T-helper 9 cell (primary cell): ENCODE data around the gene NEUROD1.

Experiments
- DNase-seq: peaks from one replicate; pipeline ENCODE4 v3.0.0-alpha.2; 2020

NEUROD1 gene

GRCh38 chr2:181679544-181679979, 755 bp downstream of the NEUROD1 start:
- no peak for DNase-seq

DNA sequence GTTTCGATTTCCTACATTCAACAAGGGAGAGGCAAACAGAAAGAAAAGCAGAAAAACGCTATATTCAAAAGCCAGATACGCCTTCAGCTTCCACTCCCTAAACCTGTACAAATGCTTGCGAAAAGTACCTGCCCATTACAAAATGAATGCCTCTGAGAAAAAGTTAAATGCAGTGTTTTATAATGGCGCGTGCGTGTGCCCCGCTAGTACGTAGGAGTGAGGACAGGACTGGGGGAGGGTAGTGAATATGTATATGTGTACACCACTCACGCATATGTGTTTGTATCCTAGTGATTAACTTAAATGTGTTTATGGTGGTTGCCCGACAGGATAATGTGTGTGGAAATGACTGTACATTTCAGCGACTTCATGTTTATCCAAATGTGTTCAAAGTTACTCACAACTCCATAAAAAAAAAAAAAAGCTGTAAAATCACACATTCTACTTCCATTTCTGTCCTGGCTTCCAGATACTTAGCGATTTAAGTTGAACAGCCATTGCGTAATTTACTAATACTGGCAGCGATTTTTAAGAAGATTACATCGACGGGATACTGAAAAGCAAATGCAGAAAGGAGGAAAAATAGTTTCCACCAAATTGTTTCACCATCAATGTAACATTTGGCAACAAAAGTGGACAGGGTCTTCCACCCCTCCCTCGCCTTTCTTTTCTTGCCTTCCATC, 1.3 kb downstream of the NEUROD1 start:
- no peak for DNase-seq

DNA sequence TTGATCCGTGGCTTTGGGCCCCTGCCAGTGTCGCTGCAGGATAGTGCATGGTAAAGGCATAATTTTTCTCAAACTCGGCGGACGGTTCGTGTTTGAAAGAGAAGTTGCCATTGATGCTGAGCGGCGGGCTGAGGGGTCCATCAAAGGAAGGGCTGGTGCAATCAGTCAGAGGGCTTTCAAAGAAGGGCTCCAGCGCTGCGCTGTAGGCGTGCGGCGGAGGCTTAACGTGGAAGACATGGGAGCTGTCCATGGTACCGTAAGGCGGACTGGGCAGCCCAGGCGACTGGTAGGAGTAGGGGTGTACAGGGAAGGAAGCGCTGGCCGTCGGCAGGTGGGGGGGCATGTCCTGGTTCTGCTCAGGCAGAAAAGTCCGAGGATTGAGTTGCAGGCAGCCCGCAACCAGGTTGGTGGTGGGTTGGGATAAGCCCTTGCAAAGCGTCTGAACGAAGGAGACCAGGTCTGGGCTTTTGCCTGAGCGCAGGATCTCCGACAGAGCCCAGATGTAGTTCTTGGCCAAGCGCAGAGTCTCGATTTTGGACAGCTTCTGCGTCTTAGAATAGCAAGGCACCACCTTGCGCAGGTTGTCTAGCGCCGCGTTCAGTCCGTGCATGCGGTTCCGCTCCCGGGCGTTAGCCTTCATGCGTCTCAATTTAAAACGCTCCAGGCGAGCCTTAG, 2.3 kb downstream of the NEUROD1 start:
- peak; percentile 32 for DNase-seq

GRCh38 chr2:181675254-181675653, 5.1 kb downstream of the NEUROD1 start:
- DNase-seq: no peak

- no peak for DNase-seq
These were observed 5.9 kb downstream of the NEUROD1 start for GRCh38 chr2:181674461-181674860.

DNA sequence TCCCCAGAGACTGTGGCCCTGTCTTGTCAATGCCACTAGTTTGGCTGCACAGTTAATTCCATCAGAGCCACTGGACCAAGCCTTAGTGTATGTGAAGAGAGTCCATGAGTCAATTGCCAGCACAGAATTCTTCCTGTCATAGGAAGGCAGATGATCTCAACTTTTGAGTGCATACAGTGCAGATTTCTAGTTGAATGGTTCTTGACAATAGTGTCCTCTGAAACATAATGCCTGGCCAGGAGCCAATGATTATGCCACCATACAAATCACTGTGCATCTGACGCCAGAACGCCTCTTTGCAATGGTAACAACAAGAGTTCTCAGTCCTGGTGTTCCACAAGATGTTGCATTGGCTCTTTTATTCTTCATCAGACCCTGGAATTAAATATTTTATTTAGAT, 7.1 kb downstream of the NEUROD1 start:
- no peak for DNase-seq

DNA sequence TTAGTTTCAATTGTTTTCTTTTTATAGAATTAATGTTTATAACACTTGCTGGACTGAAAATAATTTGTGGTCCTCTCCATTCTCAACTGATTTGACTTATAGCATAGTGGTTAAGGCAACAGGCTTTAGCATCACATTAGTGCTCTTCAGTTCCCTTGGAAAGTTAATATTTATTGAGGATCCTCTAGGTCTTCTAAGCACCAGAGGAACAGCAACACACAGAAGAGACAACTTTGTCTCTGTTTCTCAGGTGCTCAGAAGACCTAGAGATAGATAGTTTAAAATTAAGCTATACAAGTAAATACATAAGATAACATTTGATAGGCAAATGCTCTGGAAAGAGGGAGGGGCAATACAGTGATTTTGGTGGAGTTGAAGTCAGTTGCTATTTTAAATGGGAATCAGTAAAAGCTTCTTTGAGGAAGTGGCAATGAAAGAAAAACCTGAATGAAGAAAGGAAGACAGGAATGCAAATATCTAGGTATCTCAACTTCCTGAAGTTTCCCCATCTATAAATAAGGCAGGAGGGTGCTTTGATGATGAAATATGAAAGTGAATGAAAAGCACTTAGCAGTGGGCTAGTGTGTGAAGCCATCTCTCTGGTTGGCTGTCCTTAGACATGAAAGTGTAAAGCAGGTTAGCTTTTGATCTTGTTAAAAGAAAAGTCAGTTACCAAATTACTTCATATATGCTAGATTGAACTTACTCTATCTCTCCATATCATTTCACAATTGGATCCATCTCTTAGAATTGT, 7.9 kb downstream of the NEUROD1 start:
- no peak for DNase-seq

GRCh38 chr2:181670632-181671031, 9.7 kb downstream of the NEUROD1 start:
- no peak for DNase-seq

DNA sequence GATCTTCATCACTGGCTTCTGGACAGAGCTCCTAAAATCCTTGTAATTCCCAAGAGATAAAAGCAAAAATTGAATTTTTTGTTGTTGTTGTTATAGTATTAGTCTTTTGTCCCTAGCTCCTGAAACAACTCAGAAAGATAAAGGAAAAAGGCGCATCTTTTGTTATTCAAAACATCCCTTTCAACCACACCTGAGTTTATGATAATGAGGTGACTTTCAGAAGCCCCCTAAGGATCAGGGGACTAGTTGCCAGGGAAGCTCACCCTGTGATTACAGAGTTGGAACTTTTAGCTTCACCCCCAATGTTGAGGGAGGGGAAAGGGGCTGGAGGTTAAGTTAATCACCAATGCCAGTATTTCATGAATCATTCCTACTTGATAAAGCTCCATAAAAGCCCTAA, 13.1 kb downstream of the NEUROD1 start:
- no peak for DNase-seq

DNA sequence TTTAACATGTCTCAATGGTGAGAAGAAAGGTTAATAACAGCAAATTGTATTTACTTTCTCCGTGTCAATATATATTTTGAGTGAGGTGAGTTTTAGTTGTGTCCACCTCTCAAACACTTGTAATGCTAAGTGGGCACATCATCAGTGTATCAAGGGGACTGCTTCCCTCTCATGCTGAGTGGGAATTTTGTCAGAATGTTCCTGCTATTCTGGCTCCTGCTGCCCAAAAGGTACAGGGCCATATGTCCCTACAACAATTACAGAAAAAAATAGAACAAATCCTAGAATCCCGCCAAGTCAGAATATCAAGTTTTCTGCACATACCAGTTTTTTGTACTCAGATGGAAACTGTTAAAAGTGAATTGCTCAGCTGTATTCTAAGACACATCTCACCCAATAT, 18.0 kb downstream of the NEUROD1 start:
- no peak for DNase-seq

DNA sequence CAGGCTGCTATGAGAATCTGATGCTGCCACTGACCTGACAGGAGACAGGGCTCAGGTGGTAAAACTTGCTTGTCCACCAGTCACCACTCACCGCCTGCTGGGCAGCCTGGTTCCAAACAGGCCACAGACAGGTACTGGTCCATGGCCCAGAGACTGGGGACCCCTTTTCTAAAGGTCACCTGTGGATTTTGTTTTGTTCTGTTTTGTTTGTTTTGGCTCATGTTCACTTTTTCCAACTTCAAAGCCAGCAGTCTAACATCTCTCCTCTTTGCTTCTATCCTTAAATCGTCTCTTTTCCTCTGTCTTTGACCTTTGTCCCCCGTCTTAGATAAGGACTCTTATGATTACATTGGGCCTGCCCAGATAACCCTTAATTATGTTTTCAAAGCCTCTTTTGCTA, 20.1 kb downstream of the NEUROD1 start:
- DNase-seq: no peak

DNA sequence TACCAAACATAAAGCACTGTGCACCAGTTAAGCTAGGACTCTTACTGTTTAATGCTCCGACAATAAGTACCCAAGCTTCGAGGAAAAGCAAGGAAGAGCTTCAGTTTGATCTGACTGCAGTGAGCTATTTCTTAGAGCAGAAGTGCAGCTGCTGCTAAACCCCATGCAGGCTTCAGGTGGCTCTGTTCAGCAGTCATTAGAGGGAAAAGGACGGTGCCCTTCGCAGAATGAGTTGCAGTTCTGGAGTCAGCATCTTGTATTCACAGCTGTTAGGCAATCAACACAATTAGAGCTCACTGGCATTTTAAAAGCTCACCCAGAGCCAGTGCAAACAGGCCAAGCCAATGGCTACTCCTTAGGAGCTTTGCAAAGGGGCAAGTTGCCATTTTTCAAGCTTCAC, 21.9 kb downstream of the NEUROD1 start:
- DNase-seq: no peak

DNA sequence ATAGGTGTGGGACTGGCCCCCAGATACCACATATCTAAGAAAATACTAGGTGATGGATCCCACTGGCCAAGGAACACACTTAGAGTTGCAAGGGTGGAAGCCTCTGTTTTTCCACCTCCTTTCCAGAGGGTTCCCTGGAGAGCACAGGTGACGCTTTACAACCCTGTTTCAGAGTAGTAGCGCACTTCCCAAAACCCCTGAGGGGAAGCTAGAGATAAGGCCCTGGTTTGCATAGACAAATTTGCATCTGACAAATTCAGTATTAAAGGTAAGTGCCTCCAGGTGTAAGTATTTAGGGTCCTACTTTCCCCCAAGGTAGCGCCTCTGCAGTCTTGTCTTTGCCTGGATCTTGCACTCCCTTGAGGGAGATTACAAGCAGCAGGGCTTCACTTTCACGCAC, 22.9 kb downstream of the NEUROD1 start:
- DNase-seq: no peak

- DNase-seq: no peak
These were observed 23.6 kb downstream of the NEUROD1 start, which contains the start of gene CERKL for GRCh38 chr2:181656450-181657291. CERKL (minus strand) TSS chr2:181657105; CDS start chr2:181657006, 99 bp downstream.

DNA sequence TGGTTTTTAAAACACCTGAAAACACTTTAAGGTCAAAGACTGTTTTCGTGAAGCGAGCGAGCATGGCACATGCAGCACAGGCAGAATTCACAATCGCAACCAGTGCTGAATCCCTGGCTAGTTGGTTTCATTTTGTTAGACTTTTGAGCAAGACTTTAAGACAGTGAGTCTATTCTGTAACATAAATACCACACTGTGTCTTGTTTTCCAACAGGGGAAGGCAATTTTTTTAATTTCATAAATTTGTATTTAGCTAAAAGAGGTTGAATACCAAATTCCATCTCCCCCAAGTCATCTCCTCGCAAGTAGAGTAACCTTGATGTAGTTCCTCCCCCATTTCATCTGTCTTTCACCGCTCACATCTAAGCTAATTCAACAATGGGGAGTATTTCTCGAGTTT, 24.8 kb downstream of the NEUROD1 start:
- DNase-seq: no peak

- no peak for DNase-seq
These were observed 30.8 kb downstream of the NEUROD1 start for GRCh38 chr2:181649436-181649979.

DNA sequence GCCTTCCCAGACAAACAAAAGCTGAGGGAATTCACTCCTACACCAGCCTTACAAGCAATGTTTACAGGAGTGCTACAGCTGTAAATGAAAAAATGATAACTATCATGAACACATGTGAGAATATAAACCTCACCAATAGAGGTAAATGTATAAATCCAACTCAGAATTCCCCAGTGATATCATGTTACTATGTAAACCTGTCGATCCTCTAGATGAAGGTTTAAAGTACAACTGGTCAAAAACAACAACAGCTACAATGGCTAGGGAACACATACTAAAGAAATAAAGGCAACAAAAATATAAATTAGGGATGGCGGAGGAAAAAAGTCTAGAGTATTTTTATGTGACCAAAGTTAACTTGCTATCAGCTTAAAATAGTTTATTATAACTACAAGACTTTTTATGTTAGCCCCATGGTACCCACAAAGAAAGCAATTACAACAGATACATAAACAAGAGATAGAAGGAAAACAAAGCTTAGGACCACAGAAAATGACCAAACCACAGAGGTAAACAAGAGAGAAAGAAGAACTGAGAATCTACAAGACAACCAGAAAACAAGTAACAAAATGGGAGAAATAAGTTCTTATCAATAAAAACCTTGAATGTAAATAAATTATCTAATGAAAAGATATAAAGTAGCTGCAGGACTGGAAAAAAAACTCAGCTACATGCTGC, 31.7 kb downstream of the NEUROD1 start:
- no peak for DNase-seq

DNA sequence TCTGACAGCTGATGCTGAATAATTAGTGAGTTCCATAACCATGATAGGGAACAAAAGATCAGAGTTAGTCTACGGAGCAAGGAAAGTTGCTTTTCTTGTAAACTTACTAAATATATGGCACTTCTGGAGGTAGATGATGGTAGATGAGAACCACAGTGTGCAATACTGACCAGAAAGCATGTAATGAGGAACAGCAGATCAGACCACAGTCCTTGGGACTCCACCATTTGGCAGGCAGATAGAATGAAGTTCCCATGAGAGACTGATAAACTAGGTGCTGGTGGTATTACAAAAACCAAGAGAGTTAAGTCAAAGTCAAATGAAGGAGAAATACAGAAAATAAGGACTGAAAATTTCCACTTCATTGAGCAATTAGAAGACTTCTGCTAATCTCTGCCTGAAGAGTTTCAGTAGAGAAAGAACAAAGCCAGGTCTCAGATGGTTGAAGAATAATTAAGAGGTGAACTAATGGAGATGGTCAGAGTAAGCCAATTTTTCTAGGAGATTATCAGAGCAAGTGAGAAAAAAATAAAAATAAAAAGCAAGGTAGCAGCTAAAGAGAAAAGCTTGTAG, 33.8 kb downstream of the NEUROD1 start:
- DNase-seq: no peak

DNA sequence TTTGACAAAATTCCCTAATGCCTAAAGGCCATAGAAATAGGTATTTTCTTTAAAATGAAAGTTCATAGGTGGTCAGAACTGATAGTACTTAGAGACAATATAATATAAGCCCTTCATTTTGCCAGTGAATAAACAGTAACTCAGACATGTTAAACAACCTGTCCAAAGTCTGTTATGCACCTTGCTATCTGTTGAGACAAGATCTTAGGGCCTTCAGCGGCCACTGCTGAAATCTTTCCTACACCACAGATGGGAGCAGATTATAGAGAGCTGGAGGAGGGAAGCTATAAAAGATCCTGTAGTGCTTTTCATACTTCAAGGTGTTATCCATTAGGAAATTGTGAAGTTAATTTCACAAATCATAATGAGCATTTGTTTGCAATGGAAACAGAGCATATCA, 37.2 kb downstream of the NEUROD1 start:
- no peak for DNase-seq

- DNase-seq: no peak
These were observed 38.2 kb downstream of the NEUROD1 start for GRCh38 chr2:181642086-181642485.

DNA sequence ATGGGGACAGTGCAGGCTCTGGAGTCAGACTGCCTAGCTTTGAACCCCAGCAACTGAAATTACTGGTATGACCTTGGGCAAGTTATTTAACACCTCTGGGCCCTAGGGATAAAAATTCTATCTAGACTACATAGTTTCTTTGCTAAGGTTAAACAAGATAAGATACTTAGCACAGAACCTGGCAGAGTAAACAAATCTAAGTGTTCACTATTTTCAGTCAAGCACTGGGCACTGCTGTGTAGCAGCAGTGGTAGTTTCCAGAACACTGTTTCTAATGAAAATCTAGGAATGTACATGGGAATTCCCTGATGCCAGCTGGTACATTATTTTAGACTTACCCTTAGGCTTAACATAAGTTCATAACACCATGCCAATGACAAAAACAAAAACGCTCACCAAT, 40.6 kb downstream of the NEUROD1 start:
- no peak for DNase-seq
